GM23338 (cell line): ENCODE results near the gene NEU4. TPM values are rescaled to one million over a fixed set of nuclear protein-coding genes. Genes with fewer than 3 reads are reported as not detected.

Experiments used
- ATAC-seq: fragments of 200-7000 bp; cut with Tn5 transposase; 3 replicates; pipeline ENCODE4 v1.9.1; 2020
- DNase-seq: peaks from one replicate; pipeline ENCODE4 v3.0.0-alpha.2; 2015; ENCODE audit warnings: low spot score
- H2AFZ ChIP-seq: fragments of 200-600 bp; sonication (generic); 2 replicates; pipeline ENCODE4 v1.8.0; 2016; ENCODE audit warnings: antibody characterized with exemption, mild to moderate bottlenecking, moderate library complexity
- H3F3A ChIP-seq: fragments of 200-600 bp; sonication (generic); replicated peaks from 2 replicates; pipeline ENCODE4 v1.8.0; 2017; ENCODE audit warnings: antibody characterized with exemption, mixed run types, low read depth
- H3K27ac ChIP-seq: fragments of 200-600 bp; sonication (generic); 2 replicates; pipeline ENCODE4 v1.6.1; 2016; ENCODE audit warnings: low read depth
- H3K27me3 ChIP-seq: fragments of 200-600 bp; sonication (generic); 2 replicates; pipeline ENCODE4 v1.8.0; 2016; ENCODE audit warnings: mild to moderate bottlenecking, mixed run types, moderate library complexity; ENCODE audit not compliant: insufficient read depth
- H3K36me3 ChIP-seq: fragments of 200-600 bp; sonication (generic); 2 replicates; pipeline ENCODE4 v1.8.0; 2016; ENCODE audit warnings: mild to moderate bottlenecking; ENCODE audit not compliant: insufficient read depth
- H3K4me1 ChIP-seq: fragments of 200-600 bp; sonication (generic); 2 replicates; pipeline ENCODE4 v1.8.0; 2016; ENCODE audit warnings: mild to moderate bottlenecking, moderate library complexity; ENCODE audit not compliant: insufficient read depth
- H3K4me2 ChIP-seq: fragments of 200-600 bp; sonication (generic); 2 replicates; pipeline ENCODE4 v1.7.1; 2017; ENCODE audit warnings: mixed run types
- H3K4me3 ChIP-seq: fragments of 200-600 bp; sonication (generic); 2 replicates; pipeline ENCODE4 v1.6.1; 2016; ENCODE audit warnings: mixed run types
- H3K79me2 ChIP-seq: fragments of 200-600 bp; sonication (generic); replicated peaks from 2 replicates; pipeline ENCODE4 v1.8.0; 2017; ENCODE audit warnings: mild to moderate bottlenecking; ENCODE audit not compliant: insufficient read depth
- H3K9me2 ChIP-seq: fragments of 200-600 bp; sonication (generic); 2 replicates; pipeline ENCODE4 v1.8.0; 2017; ENCODE audit not compliant: insufficient read depth
- H4K20me1 ChIP-seq: fragments of 200-600 bp; sonication (generic); replicated peaks from 2 replicates; pipeline ENCODE4 v1.8.0; 2017; ENCODE audit warnings: mild to moderate bottlenecking; ENCODE audit not compliant: insufficient read depth
- H3K27ac Mint-ChIP-seq: 2 replicates; pipeline ENCODE4 v1.8.0; 2020; ENCODE audit warnings: inconsistent platforms, mild to moderate bottlenecking, moderate library complexity, mixed read lengths
- H3K27me3 Mint-ChIP-seq: 3 replicates; pipeline ENCODE4 v1.8.0; 2022; ENCODE audit warnings: low read depth, mild to moderate bottlenecking, moderate library complexity, mixed read lengths, inconsistent platforms; ENCODE audit not compliant: insufficient read depth, poor library complexity
- H3K36me3 Mint-ChIP-seq: 3 replicates; pipeline ENCODE4 v1.8.0; 2021; ENCODE audit warnings: low read depth, mild to moderate bottlenecking, inconsistent platforms, moderate library complexity, mixed read lengths
- H3K4me1 Mint-ChIP-seq: 3 replicates; pipeline ENCODE4 v1.8.0; 2020; ENCODE audit warnings: mild to moderate bottlenecking, inconsistent platforms, mixed read lengths
- H3K4me3 Mint-ChIP-seq: 3 replicates; pipeline ENCODE4 v1.8.0; 2021; ENCODE audit warnings: moderate library complexity, mild to moderate bottlenecking, inconsistent platforms, mixed read lengths
- H3K9me3 Mint-ChIP-seq: 3 replicates; pipeline ENCODE4 v1.8.0; 2020; ENCODE audit warnings: moderate library complexity, mild to moderate bottlenecking, inconsistent platforms, mixed read lengths
- CTCF ChIP-seq, 2 experiments: fragments of 200-600 bp in 1 of 2; sonication (generic) in 1 of 2; conservative IDR thresholded peaks; 2 replicates each; pipeline versions ENCODE4 v1.5.1 to v1.6.1; 2016 to 2017; ENCODE audit warnings: antibody characterized with exemption in 2 of 2, low read depth in 2 of 2, mild to moderate bottlenecking in 2 of 2, moderate library complexity in 1 of 2
- ETS1 ChIP-seq: IDR thresholded peaks from 2 replicates; pipeline ENCODE4 v1.6.1; 2016; ENCODE audit warnings: antibody characterized with exemption
- EZH2 ChIP-seq: fragments of 200-600 bp; sonication (generic); IDR thresholded peaks from one replicate; pipeline ENCODE4 v1.8.0; 2017; ENCODE audit warnings: antibody characterized with exemption, mild to moderate bottlenecking, low read depth; ENCODE audit not compliant: unreplicated experiment
- EZH2phosphoT487 ChIP-seq: fragments of 200-600 bp; sonication (generic); IDR thresholded peaks from one replicate; pipeline ENCODE4 v1.8.1; 2018; ENCODE audit warnings: antibody characterized with exemption; ENCODE audit not compliant: unreplicated experiment
- NANOG ChIP-seq: IDR thresholded peaks from 2 replicates; pipeline ENCODE4 v1.6.1; 2016; ENCODE audit warnings: antibody characterized with exemption, borderline replicate concordance
- POLR2AphosphoS5 ChIP-seq: IDR thresholded peaks from 2 replicates; pipeline ENCODE4 v1.6.1; 2016; ENCODE audit warnings: antibody characterized with exemption, low read depth
- REST ChIP-seq: IDR thresholded peaks from one replicate; pipeline ENCODE4 v1.6.1; 2018; ENCODE audit warnings: antibody characterized with exemption; ENCODE audit not compliant: unreplicated experiment
- STAT1 ChIP-seq: IDR thresholded peaks from one replicate; pipeline ENCODE4 v1.6.1; 2016; ENCODE audit warnings: antibody characterized with exemption; ENCODE audit not compliant: unreplicated experiment
- ZNF114 ChIP-seq: fragments of 250-450 bp; sonication (Bioruptor Pico); IDR thresholded peaks from 2 replicates; pipeline ENCODE4 v1.5.0; 2020; ENCODE audit warnings: mild to moderate bottlenecking, moderate library complexity
- ZNF331 ChIP-seq: fragments of 250-450 bp; sonication (Bioruptor Pico); IDR thresholded peaks from 2 replicates; pipeline ENCODE4 v1.5.0; 2020; ENCODE audit warnings: low read depth, mild to moderate bottlenecking, moderate library complexity
- polyA plus RNA-seq: library from polyadenylated mRNA; unstranded; fragments of >200 nt; fragmentation: Nextera tagmentation; extraction: Ambion mirVana; gene quantifications from 2 replicates; pipeline ENCODE4 v1.2.1, GENCODE V29; 2016
- total RNA-seq: library from RNA; depleted of rRNA; stranded (reverse); fragments of >200 nt; shearing (Covaris generic); gene quantifications from 2 replicates; pipeline ENCODE4 v1.2.3, GENCODE V29; 2014

NEU4 gene
- total and polyA plus RNA-seq, 2 experiments from 2014 or later: 0.29 to 1.2 TPM

GRCh38 chr2:241795021-241795999 is 13.7 kb upstream of the NEU4 start:
- H3K4me2 ChIP-seq: no peak overlapping the region
- no peak for TF ChIP-seq NANOG
- no peak for TF ChIP-seq POLR2AphosphoS5
- TF ChIP-seq CTCF (conservative IDR thresholded peaks at IDR 0.05; ENCODE audit: low read depth in 2 of 2): no peak
- TF ChIP-seq ZNF114 (CRISPR knock-in tag): no peak
- no peak for TF ChIP-seq ETS1
- TF ChIP-seq ZNF331 (CRISPR knock-in tag): no peak
- Mint-ChIP-seq H3K9me3 (peaks cover 11% of the 10 kb centered on the region), H3K4me3 (no peak overlapping the region), H3K27ac (no peak overlapping the region), H3K4me1 (peaks cover 18% of the 10 kb centered on the region), H3K27me3 (peaks cover 8% of the 10 kb centered on the region), H3K36me3 (peaks cover 6% of the 10 kb centered on the region)
- no peaks in the 10 kb centered on the region for H3K79me2 ChIP-seq
- no peak overlapping the region for H2AFZ ChIP-seq
- no peaks in the 10 kb centered on the region; the same call in 1 of the 2 replicates for H3K36me3 ChIP-seq
- H3K27me3 ChIP-seq: no peaks in the 10 kb centered on the region
- DNase-seq (no peak), ATAC-seq (no peak)
- H3K27ac ChIP-seq: no peak overlapping the region
- no peak overlapping the region for H3K4me3 ChIP-seq
- peaks cover 11% of the 10 kb centered on the region; the same call in 1 of the 2 replicates for H3K4me1 ChIP-seq
- H3K9me2 ChIP-seq: no peaks in the 10 kb centered on the region
- peaks cover 4% of the 10 kb centered on the region; the same call in 1 of the 2 replicates for H3F3A ChIP-seq
- no peaks in the 10 kb centered on the region for H4K20me1 ChIP-seq

DNA sequence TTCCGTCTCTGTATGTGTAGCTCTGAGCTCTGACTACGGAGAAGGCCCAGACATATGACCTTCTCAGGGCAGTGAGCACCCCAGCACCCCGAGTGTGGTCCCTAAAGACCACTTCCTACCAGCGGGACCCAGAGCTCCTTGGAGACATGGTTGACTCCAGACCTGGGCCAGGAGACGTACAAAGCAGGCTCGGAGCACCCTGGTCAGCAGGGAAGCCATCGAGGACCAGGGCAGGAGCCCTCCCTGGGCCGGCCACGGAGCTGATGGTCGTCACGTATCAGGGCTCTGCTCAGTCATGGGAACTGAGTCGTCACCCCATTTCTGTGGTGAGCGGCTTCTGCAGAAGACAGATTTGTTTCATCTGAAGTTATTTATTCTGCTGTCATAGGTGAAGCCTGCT is 12.8 kb upstream of the NEU4 start:
- peaks cover 10% of the 10 kb centered on the region for H3K27me3 Mint-ChIP-seq
- no peaks in the 10 kb centered on the region for H4K20me1 ChIP-seq
- DNase-seq: no peak
- TF ChIP-seq ETS1: no peak
- no peak for TF ChIP-seq STAT1
- no peak for TF ChIP-seq REST
- TF ChIP-seq EZH2: no peak
- no peak for TF ChIP-seq EZH2phosphoT487
- TF ChIP-seq ZNF114 (CRISPR knock-in tag): no peak

More for the DNA sequence above, 12.8 kb upstream of the NEU4 start:
- Histone ChIP-seq H3K4me2 (no peak overlapping the region), H3K9me2 (no peaks in the 10 kb centered on the region), H3F3A (peaks cover 4% of the 10 kb centered on the region; the same call in 1 of the 2 replicates), H3K4me1 (peaks cover 11% of the 10 kb centered on the region; the same call in 1 of the 2 replicates), H2AFZ (no peak overlapping the region), H3K27me3 (no peaks in the 10 kb centered on the region), H3K79me2 (no peaks in the 10 kb centered on the region), H3K4me3 (no peak overlapping the region), H3K36me3 (no peaks in the 10 kb centered on the region; the same call in 1 of the 2 replicates), H3K27ac (no peak overlapping the region)
- H3K4me1 Mint-ChIP-seq: peaks cover 18% of the 10 kb centered on the region
- H3K9me3 Mint-ChIP-seq: peaks cover 2% of the 10 kb centered on the region
- no peak overlapping the region for H3K27ac Mint-ChIP-seq
- H3K4me3 Mint-ChIP-seq: no peak overlapping the region
- H3K36me3 Mint-ChIP-seq: no peaks in the 10 kb centered on the region; the same call in 1 of the 3 replicates
- ATAC-seq: no peak
